Measurements from ENCODE around the gene ID3. TPM values are rescaled to one million over a fixed set of nuclear protein-coding genes. Genes with fewer than 3 reads are reported as not detected.

The ID3 gene
- total and polyA plus RNA-seq, 9 of the 15 experiments (the other 6 are each of a cell fraction or from before 2014, with no cell fraction given): 6.8 to 59.8 (median 23.5) TPM

GRCh38 chr1:23559136-23559984 lies at the start of gene ID3 (continued):
- no peak for TF ChIP-seq NR4A1 (CRISPR knock-in tag; IDR thresholded peaks at IDR 0.05)
- no peak for TF ChIP-seq NR4A1 (tag; IDR thresholded peaks at IDR 0.05)
- TF ChIP-seq TARDBP (IDR thresholded peaks at IDR 0.05): 0 out of 2 replicates have a peak, but pooled peaks have one; percentile 34
- TF ChIP-seq NCOR1 (IDR thresholded peaks at IDR 0.05): peak; percentile 38; the same call in 1 of the 2 replicates
- TF ChIP-seq, protein P1, sequence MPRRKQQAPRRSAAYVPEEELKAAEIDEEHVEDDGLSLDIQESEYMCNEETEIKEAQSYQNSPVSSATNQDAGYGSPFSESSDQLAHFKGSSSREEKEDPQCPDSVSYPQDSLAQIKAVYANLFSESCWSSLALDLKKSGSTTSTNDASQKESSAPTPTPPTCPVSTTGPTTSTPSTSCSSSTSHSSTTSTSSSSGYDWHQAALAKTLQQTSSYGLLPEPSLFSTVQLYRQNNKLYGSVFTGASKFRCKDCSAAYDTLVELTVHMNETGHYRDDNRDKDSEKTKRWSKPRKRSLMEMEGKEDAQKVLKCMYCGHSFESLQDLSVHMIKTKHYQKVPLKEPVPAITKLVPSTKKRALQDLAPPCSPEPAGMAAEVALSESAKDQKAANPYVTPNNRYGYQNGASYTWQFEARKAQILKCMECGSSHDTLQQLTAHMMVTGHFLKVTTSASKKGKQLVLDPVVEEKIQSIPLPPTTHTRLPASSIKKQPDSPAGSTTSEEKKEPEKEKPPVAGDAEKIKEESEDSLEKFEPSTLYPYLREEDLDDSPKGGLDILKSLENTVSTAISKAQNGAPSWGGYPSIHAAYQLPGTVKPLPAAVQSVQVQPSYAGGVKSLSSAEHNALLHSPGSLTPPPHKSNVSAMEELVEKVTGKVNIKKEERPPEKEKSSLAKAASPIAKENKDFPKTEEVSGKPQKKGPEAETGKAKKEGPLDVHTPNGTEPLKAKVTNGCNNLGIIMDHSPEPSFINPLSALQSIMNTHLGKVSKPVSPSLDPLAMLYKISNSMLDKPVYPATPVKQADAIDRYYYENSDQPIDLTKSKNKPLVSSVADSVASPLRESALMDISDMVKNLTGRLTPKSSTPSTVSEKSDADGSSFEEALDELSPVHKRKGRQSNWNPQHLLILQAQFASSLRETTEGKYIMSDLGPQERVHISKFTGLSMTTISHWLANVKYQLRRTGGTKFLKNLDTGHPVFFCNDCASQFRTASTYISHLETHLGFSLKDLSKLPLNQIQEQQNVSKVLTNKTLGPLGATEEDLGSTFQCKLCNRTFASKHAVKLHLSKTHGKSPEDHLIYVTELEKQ (CRISPR knock-in tag; IDR thresholded peaks at IDR 0.05): no peak
- peak; percentile 99 for TF ChIP-seq KDM5B (IDR thresholded peaks at IDR 0.05; ENCODE audit: insufficient replicate concordance, low read depth, low read length)
- no peak for TF ChIP-seq TRIM24 (IDR thresholded peaks at IDR 0.05)
- 0 out of 2 replicates have a peak, but pooled peaks have one; percentile 39 for TF ChIP-seq ZNF589 (CRISPR knock-in tag; IDR thresholded peaks at IDR 0.05; ENCODE audit: low read depth)
- TF ChIP-seq SRSF1 (IDR thresholded peaks at IDR 0.05; ENCODE audit: low read depth, low read length): no peak
- TF ChIP-seq ZSCAN29 (IDR thresholded peaks at IDR 0.05): no peak
- TF ChIP-seq ZBTB1 (CRISPR knock-in tag; IDR thresholded peaks at IDR 0.05; ENCODE audit: borderline replicate concordance, low read depth): 0 out of 2 replicates have a peak, but pooled peaks have one; percentile 44
- TF ChIP-seq, protein P2, sequence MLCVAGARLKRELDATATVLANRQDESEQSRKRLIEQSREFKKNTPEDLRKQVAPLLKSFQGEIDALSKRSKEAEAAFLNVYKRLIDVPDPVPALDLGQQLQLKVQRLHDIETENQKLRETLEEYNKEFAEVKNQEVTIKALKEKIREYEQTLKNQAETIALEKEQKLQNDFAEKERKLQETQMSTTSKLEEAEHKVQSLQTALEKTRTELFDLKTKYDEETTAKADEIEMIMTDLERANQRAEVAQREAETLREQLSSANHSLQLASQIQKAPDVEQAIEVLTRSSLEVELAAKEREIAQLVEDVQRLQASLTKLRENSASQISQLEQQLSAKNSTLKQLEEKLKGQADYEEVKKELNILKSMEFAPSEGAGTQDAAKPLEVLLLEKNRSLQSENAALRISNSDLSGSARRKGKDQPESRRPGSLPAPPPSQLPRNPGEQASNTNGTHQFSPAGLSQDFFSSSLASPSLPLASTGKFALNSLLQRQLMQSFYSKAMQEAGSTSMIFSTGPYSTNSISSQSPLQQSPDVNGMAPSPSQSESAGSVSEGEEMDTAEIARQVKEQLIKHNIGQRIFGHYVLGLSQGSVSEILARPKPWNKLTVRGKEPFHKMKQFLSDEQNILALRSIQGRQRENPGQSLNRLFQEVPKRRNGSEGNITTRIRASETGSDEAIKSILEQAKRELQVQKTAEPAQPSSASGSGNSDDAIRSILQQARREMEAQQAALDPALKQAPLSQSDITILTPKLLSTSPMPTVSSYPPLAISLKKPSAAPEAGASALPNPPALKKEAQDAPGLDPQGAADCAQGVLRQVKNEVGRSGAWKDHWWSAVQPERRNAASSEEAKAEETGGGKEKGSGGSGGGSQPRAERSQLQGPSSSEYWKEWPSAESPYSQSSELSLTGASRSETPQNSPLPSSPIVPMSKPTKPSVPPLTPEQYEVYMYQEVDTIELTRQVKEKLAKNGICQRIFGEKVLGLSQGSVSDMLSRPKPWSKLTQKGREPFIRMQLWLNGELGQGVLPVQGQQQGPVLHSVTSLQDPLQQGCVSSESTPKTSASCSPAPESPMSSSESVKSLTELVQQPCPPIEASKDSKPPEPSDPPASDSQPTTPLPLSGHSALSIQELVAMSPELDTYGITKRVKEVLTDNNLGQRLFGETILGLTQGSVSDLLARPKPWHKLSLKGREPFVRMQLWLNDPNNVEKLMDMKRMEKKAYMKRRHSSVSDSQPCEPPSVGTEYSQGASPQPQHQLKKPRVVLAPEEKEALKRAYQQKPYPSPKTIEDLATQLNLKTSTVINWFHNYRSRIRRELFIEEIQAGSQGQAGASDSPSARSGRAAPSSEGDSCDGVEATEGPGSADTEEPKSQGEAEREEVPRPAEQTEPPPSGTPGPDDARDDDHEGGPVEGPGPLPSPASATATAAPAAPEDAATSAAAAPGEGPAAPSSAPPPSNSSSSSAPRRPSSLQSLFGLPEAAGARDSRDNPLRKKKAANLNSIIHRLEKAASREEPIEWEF (CRISPR knock-in tag; IDR thresholded peaks at IDR 0.05): no peak
- TF ChIP-seq PML (IDR thresholded peaks at IDR 0.05; ENCODE audit: low read length): peak; percentile 71; the same call in 1 of the 2 replicates
- no peak for TF ChIP-seq CBX2 (IDR thresholded peaks at IDR 0.05; ENCODE audit: insufficient read depth, low read length, poor library complexity, severe bottlenecking)
- TF ChIP-seq POLR2AphosphoS2 (IDR thresholded peaks at IDR 0.05; ENCODE audit: low read length): peak; percentile 76; the same call in 1 of the 2 replicates
- TF ChIP-seq GABPA (tag; conservative IDR thresholded peaks at IDR 0.05; ENCODE audit: low read depth): no peak
- TF ChIP-seq LCOR (CRISPR knock-in tag; IDR thresholded peaks at IDR 0.05): peak; percentile 89
- peak; percentile 45 for TF ChIP-seq SAP30 (IDR thresholded peaks at IDR 0.05; ENCODE audit: borderline replicate concordance, insufficient read depth, low read depth, low read length, poor library complexity, severe bottlenecking)
- no peak; the same call in 1 of the 2 replicates for TF ChIP-seq CREB1 (IDR thresholded peaks at IDR 0.05)
- 0 out of 2 replicates have a peak, but pooled peaks have one; percentile 49 for TF ChIP-seq CREB1 (CRISPR knock-in tag; IDR thresholded peaks at IDR 0.05)
